ENCODE data around the gene NEURL2. TPM values are rescaled to one million over a fixed set of nuclear protein-coding genes. Genes with fewer than 3 reads are reported as not detected.

The NEURL2 gene
- total RNA-seq, 2 donors from 2014 or later: 0.29 to 1.9 TPM

DNA sequence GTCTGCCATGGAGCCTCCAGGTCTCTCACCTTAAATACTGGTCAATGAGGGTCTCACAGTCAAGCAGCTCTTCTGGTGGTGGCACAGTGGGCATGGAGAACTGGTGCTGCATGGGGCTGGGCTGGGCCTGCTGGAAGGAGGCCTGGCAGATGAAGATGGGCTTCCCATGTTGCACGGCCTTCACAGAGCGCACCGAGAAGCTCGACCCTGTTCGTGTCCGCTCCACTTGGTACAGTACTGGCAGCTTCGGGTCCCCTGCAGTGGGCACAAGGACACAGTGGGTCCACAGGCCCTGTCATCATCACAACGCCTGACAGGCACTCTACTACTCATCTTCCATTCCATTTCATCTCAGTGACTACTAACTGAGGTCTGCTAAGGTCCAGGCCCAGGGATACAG is 42.6 kb downstream of the NEURL2 start:
- peaks cover 2 to 6% of the 10 kb centered on the region in 2 donors for H3K4me1 Mint-ChIP-seq (ENCODE audit: low read depth in 2 of 2)
- H3K27ac Mint-ChIP-seq: no peak overlapping the region
- no peak overlapping the region for H3K4me3 Mint-ChIP-seq
- ATAC-seq: no peak
- H3K27me3 Mint-ChIP-seq: no peaks in the 10 kb centered on the region
- peaks cover 5% of the 10 kb centered on the region for H3K36me3 Mint-ChIP-seq
- no peak for DNase-seq (ENCODE audit: low spot score)
- no peaks in the 10 kb centered on the region for H3K9me3 Mint-ChIP-seq

DNA sequence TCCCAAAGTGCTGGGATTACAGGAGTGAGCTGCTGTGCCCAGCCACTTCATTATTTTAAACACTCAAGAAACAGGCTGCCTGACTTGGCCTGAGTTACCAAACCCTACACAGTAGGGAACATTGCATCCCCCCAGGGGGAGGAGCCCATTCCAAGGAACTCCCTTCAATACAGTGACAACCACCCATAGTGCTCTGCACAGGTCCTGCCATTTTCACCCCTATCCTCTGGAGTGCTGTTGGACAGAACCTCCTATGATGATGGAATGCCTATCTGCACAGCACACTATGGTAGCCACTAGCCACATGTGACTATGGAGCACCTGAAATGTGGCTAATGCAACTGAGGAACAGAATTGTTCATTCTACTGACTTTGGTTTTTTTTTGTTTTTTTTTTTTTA is 45.6 kb downstream of the NEURL2 start:
- no peak for DNase-seq (ENCODE audit: low spot score)
- H3K4me3 Mint-ChIP-seq: no peak overlapping the region

DNA sequence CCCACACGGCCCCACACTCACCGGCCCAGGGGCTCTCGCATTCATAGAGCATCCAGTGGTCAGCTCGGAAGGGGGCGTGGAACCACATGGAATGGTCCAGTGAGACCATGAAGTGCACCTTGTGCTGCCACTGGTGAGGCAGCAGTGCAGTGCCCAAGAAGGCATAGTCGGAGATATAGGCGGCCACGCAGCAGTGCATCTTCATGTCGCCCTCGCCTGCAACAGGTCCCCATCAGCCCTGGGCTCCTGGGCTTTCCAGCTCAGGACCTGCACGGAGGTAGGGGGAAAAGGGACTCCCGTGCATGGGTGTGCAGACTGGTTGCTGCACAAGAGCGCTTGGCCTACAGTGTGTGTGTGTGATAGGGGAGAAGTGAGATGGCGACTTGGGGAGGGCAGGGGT is 47.5 kb downstream of the NEURL2 start:
- H3K9me3 Mint-ChIP-seq: no peaks in the 10 kb centered on the region

More for the DNA sequence above, 45.6 kb downstream of the NEURL2 start:
- Mint-ChIP-seq H3K4me1 (ENCODE audit: low read depth in 2 of 2) (peaks cover 5 to 12% of the 10 kb centered on the region in 2 donors), H3K9me3 (no peaks in the 10 kb centered on the region), H3K27ac (no peak overlapping the region), H3K36me3 (peaks cover 5% of the 10 kb centered on the region), H3K27me3 (no peaks in the 10 kb centered on the region)
- no peak for ATAC-seq

DNA sequence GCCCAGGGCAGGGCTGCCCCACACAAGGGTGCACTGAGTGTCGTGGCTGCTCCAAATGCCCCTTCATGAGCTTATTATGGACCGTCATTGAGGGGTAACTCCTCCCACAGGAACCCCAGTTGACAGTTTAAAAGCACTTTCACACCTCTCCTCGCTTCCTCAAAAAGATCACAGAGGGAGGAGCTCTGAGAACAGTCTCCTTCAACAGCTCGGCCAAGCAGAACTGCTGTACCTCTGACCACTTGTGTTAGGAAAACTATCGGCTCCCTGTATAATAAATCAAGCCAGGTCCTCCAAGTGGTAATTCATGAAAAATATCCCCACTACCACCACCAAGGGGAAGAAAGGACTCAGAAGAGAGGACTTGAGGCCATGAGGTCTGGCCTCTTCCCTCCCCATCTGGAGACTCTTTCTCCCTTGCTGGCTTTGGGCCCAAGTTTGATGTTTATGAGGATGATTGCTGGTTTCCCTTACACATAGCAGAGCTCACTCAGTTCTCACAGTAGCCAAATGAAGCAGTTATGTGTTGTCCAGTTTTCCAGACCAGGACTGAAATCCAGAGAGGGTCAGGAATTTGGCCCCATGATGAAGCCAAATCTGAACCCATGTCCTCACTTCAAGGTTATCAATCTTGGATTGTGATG is 48.7 kb downstream of the NEURL2 start:
- ATAC-seq: peak; percentile 58 to 70
- peaks cover 5% of the 10 kb centered on the region for H3K36me3 Mint-ChIP-seq
- peaks cover 5 to 10% of the 10 kb centered on the region in 2 donors for H3K4me1 Mint-ChIP-seq (ENCODE audit: low read depth in 2 of 2)
- H3K27ac Mint-ChIP-seq: peak overlapping the region; percentile 37 to 75
- no peaks in the 10 kb centered on the region for H3K9me3 Mint-ChIP-seq
- H3K27me3 Mint-ChIP-seq: no peaks in the 10 kb centered on the region
- H3K4me3 Mint-ChIP-seq: no peak overlapping the region
- DNase-seq (ENCODE audit: low spot score): no peak

More for the DNA sequence above, 47.5 kb downstream of the NEURL2 start:
- Mint-ChIP-seq H3K4me1 (ENCODE audit: low read depth in 2 of 2) (peaks cover 5 to 12% of the 10 kb centered on the region in 2 donors), H3K4me3 (no peak overlapping the region), H3K27me3 (no peaks in the 10 kb centered on the region), H3K27ac (no peak overlapping the region), H3K36me3 (peaks cover 5% of the 10 kb centered on the region)
- ATAC-seq: no peak
- no peak for DNase-seq (ENCODE audit: low spot score)

DNA sequence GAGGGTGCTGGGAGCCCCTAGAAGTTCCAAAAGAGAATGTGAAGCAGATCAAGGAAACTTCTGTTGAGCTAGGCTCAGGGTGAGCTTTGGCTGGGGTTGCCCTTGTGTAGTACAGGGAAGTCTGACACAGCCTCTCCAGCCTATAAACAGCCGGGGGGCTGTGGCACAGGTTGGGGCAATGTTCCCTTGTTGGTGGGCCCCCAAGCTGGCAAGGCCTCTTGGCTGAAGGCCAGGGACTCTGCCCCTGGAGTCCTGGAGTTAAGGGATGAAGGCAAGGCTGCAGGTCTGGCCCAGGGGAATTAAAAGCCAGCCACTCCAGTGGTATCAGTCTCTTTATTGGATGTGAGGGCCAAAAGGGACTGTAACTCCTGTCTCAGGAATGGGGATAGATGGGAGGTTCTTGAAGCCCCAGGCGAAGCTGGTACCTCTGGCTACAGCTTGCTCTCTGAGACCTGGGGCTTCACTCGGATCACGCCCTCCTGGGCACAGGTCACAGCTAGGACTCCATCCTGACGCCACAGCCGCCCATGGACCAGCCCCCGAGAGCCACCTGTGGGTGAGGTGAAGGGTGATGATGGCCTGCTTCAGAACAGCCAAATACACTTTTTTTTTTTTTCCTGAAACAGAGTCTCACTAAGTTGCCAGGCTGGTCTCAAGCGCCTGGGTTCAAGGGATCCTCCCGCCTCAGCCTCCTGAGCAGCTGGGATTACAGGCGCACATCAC is 49.4 kb downstream of the NEURL2 start:
- ATAC-seq (no peak), DNase-seq (ENCODE audit: low spot score) (no peak)
- Mint-ChIP-seq H3K9me3 (no peaks in the 10 kb centered on the region), H3K4me1 (ENCODE audit: low read depth in 2 of 2) (peaks cover 5 to 10% of the 10 kb centered on the region in 2 donors), H3K27ac (peak overlapping the region in 1 of 2 donors; percentile 75), H3K27me3 (no peaks in the 10 kb centered on the region), H3K4me3 (no peak overlapping the region), H3K36me3 (peaks cover 5% of the 10 kb centered on the region)

DNA sequence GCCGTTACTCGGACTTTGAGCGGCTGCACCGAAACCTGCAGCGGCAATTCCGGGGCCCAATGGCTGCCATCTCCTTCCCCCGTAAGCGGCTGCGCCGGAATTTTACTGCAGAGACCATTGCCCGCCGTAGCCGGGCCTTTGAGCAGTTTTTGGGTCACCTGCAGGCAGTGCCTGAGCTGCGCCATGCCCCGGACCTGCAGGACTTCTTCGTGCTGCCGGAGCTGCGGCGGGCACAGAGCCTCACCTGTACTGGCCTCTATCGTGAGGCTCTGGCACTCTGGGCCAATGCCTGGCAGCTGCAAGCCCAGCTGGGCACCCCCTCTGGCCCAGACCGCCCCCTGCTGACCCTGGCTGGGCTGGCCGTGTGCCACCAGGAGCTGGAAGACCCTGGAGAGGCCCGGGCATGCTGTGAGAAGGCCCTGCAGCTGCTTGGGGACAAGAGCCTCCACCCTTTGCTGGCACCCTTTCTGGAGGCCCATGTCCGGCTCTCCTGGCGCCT is 50.3 kb downstream of the NEURL2 start:
- H3K27me3 Mint-ChIP-seq: no peaks in the 10 kb centered on the region
- H3K4me1 Mint-ChIP-seq (ENCODE audit: low read depth in 2 of 2): peaks cover 5 to 10% of the 10 kb centered on the region in 2 donors
- no peak overlapping the region for H3K27ac Mint-ChIP-seq
- ATAC-seq (no peak), DNase-seq (ENCODE audit: low spot score) (no peak)
- no peak overlapping the region for H3K4me3 Mint-ChIP-seq
- H3K36me3 Mint-ChIP-seq: peaks cover 5% of the 10 kb centered on the region
- H3K9me3 Mint-ChIP-seq: no peaks in the 10 kb centered on the region

Other genes with a start within 250 kb of the NEURL2 start
- not detected for gene WFDC11, start 221.0 kb downstream of the NEURL2 start, total RNA-seq
- not detected for gene WFDC13, start 189.2 kb downstream of the NEURL2 start, total RNA-seq
- gene WFDC10B, start 186.2 kb downstream of the NEURL2 start, total RNA-seq: not detected
- not detected for gene SPINT4, start 168.9 kb downstream of the NEURL2 start, total RNA-seq
- not detected for gene WFDC3, start 99.3 kb downstream of the NEURL2 start, total RNA-seq
- gene DNTTIP1, start 99.3 kb downstream of the NEURL2 start, total RNA-seq: 10 to 100 TPM; 25.5 to 30.4 TPM
- 100 to 1,000 TPM in 1 of 2 donors, 10 to 100 TPM in 1; 89.7 to 139 TPM for gene UBE2C, start 78.6 kb downstream of the NEURL2 start, total RNA-seq
- gene TNNC2, start 63.9 kb downstream of the NEURL2 start, total RNA-seq: not detected
- 1 to 10 TPM; 1.5 to 2.2 TPM for gene SNX21, start 57.4 kb downstream of the NEURL2 start, total RNA-seq
- gene ACOT8, start 33.8 kb downstream of the NEURL2 start, total RNA-seq: 10 to 100 TPM; 24.4 to 26.2 TPM
- gene ZSWIM3, start 33.6 kb downstream of the NEURL2 start, total RNA-seq: 1 to 10 TPM; 5.5 to 6.4 TPM
- gene ZSWIM1, start 10.0 kb downstream of the NEURL2 start, total RNA-seq: 1 to 10 TPM; 2.7 to 3.2 TPM
- gene SPATA25, start 3.6 kb downstream of the NEURL2 start, total RNA-seq: 1 to 10 TPM in 1 of 2 donors, not detected in 1; 1.0 TPM
- gene CTSA, start 127 bp upstream of the NEURL2 start, total RNA-seq: 10 to 100 TPM; 42.2 to 55.6 TPM
- 1 to 10 TPM; 3.0 to 8.8 TPM for gene PLTP, start 20.9 kb upstream of the NEURL2 start, total RNA-seq
- gene PCIF1, start 43.5 kb upstream of the NEURL2 start, total RNA-seq: 10 to 100 TPM; 33.7 to 41.1 TPM
- gene ZNF335, start 81.0 kb upstream of the NEURL2 start, total RNA-seq: 10 to 100 TPM; 44.4 to 62.6 TPM
- under 1 TPM in 1 of 2 donors, not detected in 1; 0.17 TPM for gene MMP9, start 117.7 kb upstream of the NEURL2 start, total RNA-seq
- not detected for gene SLC12A5, start 138.0 kb upstream of the NEURL2 start, total RNA-seq
- 10 to 100 TPM; 33.9 to 34.2 TPM for gene NCOA5, start 198.8 kb upstream of the NEURL2 start, total RNA-seq
- 10 to 100 TPM in 1 of 2 donors, 1 to 10 TPM in 1; 6.7 to 32.7 TPM for gene CD40, start 227.1 kb upstream of the NEURL2 start, total RNA-seq

Data from natural killer cell treated with Interleukin-12 subunit alpha and Interleukin-12 subunit beta and Interleukin-15 and Interleukin-18, amount 100 ng/mL, for 72 hours (primary cell).